ENCODE results near the gene SKAP1. TPM values are rescaled to one million over a fixed set of nuclear protein-coding genes. Genes with fewer than 3 reads are reported as not detected.
"Not testable (repeated sequence)": the region's sequence is repeated elsewhere in the genome, so short reads cannot be mapped to it uniquely, and the experiment has no call there.

Gene SKAP1
- total RNA-seq, 6 experiments from 2014 or later, result 4.5 to 51.0 (median 17.5) TPM

- no peaks in the 10 kb centered on the region for H3K27me3 ChIP-seq
- ATAC-seq (no peak), DNase-seq (no peak)
- no peaks in the 10 kb centered on the region for H3K36me3 ChIP-seq
- intact Hi-C loops (cut with DNase I), result no loop called here
- TF ChIP-seq POLR2A (IDR thresholded peaks at IDR 0.05), result no peak
- TF ChIP-seq, protein P1, sequence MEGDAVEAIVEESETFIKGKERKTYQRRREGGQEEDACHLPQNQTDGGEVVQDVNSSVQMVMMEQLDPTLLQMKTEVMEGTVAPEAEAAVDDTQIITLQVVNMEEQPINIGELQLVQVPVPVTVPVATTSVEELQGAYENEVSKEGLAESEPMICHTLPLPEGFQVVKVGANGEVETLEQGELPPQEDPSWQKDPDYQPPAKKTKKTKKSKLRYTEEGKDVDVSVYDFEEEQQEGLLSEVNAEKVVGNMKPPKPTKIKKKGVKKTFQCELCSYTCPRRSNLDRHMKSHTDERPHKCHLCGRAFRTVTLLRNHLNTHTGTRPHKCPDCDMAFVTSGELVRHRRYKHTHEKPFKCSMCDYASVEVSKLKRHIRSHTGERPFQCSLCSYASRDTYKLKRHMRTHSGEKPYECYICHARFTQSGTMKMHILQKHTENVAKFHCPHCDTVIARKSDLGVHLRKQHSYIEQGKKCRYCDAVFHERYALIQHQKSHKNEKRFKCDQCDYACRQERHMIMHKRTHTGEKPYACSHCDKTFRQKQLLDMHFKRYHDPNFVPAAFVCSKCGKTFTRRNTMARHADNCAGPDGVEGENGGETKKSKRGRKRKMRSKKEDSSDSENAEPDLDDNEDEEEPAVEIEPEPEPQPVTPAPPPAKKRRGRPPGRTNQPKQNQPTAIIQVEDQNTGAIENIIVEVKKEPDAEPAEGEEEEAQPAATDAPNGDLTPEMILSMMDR (IDR thresholded peaks at IDR 0.05), result no peak
- H3K9me3 ChIP-seq, result no peaks in the 10 kb centered on the region
- no peaks in the 10 kb centered on the region for H3K4me1 ChIP-seq
- no peak overlapping the region for H3K4me3 ChIP-seq
- no peak overlapping the region for H3K27ac ChIP-seq
Measured at GRCh38 chr17:48453447-48453846, 23.4 kb upstream of the SKAP1 start.

DNA sequence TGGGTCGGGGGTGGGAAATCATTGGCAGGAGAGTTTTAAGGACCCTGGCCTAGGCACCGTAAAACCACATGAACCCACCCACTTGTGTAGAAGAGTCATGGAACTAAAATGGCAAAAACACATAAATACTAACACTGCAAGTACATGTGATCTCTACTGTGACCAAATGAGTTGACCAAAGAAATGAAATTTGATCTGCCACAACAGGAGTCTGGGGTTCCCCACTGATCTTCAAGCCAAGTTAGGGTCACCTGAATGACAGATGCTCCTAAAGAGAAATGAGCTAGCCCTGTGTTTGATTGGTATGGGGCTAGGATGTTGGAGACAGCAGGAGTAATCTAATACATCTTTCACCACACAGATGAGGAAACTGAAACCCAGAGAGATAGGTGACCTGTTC lies 21.5 kb upstream of the SKAP1 start:
- ATAC-seq, result no peak
- no peak for DNase-seq
- WGBS (ENCODE audit: insufficient coverage, low coverage, low lambda C conversion rate, missing lambda C conversion rate), result 40% methylated on average over 2 of the region's 2 CpGs
- H3K4me1 ChIP-seq, result no peaks in the 10 kb centered on the region
- H3K9me3 ChIP-seq, result no peaks in the 10 kb centered on the region
- H3K4me3 ChIP-seq, result no peak overlapping the region
- TF ChIP-seq, protein P1 (IDR thresholded peaks at IDR 0.05), result no peak
- no peak for TF ChIP-seq POLR2A (IDR thresholded peaks at IDR 0.05)
- no peaks in the 10 kb centered on the region for H3K27me3 ChIP-seq
- H3K27ac ChIP-seq, result no peak overlapping the region
- intact Hi-C loops (cut with DNase I), result no loop called here
- H3K36me3 ChIP-seq, result no peaks in the 10 kb centered on the region

- H3K4me1 ChIP-seq; H3K36me3 ChIP-seq; DNase-seq; H3K9me3 ChIP-seq; H3K27me3 ChIP-seq; ATAC-seq; intact Hi-C loops (cut with DNase I); H3K27ac ChIP-seq; H3K4me3 ChIP-seq: not testable (repeated sequence)
- WGBS (ENCODE audit: insufficient coverage, low coverage, low lambda C conversion rate, missing lambda C conversion rate), result 59% methylated on average over 3 of the region's 3 CpGs
Measured at GRCh38 chr17:48449335-48449734, 19.3 kb upstream of the SKAP1 start.

DNA sequence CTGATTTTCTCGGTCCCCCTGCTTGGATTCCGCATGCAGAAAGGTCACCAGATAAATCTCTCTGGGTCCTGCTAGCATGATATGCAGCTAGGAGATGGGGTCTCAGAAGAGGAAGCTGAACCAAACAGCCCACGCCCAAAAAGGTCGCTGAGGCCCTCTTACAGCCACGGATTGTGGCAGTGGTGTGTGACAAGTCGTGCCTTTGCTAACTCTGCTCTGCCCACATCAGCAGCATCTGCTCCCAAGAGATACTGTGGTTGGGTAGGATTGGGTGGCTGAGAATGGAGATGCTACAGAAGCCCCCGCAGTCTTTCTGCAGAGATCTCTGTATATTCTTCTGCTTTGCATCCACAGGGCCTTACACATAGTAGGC lies 15.2 kb upstream of the SKAP1 start:
- H3K27me3 ChIP-seq, result no peaks in the 10 kb centered on the region
- H3K36me3 ChIP-seq, result no peaks in the 10 kb centered on the region
- DNase-seq, result no peak
- no peaks in the 10 kb centered on the region for H3K4me1 ChIP-seq
- no peaks in the 10 kb centered on the region for H3K9me3 ChIP-seq
- no peak overlapping the region for H3K4me3 ChIP-seq
- TF ChIP-seq, protein P1 (IDR thresholded peaks at IDR 0.05), result no peak
- TF ChIP-seq POLR2A (IDR thresholded peaks at IDR 0.05), result no peak
- intact Hi-C loops (cut with DNase I), result no loop called here
- no peak for ATAC-seq
- 71% methylated on average over 5 of the region's 7 CpGs for WGBS (ENCODE audit: insufficient coverage, low coverage, low lambda C conversion rate, missing lambda C conversion rate)
- H3K27ac ChIP-seq, result no peak overlapping the region

DNA sequence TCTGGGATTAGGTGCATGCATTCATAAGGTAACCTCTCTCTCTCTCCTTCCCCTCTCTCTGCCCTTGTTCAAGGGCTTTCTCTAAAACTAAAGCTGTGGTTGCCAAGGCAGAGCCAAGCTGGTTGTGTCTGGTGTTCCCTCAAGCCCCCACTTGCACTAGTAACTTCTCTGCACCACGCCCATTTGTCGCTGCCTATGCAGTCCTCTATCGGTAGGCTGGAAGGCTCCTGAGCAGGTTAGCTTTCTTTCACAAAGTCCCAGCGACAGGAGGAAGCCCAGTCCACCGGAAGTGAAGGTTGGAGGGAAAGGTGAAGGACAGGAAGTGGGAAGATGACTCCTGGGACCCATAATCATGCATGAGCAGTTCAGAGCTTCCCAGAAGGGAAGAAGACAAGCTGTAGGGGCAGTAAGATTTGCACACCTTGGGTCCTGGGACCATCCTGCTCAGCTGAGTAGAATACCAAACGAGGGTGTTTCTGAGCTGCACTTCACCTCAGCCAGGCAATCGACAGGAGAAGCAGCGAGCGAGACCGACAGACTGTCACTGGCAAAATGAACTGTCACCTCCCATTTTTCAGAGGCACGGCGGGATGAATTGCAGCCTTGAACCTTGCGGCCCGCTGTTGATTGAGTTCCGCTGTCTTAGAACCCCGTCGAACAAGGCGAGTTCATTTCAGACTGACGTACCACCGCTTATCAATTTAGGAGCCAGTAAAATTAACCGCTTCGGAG lies 14.7 kb upstream of the SKAP1 start:
- Histone ChIP-seq H3K4me3 (no peak overlapping the region), H3K36me3 (no peaks in the 10 kb centered on the region), H3K27ac (no peak overlapping the region), H3K9me3 (no peaks in the 10 kb centered on the region), H3K27me3 (no peaks in the 10 kb centered on the region), H3K4me1 (no peaks in the 10 kb centered on the region)
- WGBS (ENCODE audit: insufficient coverage, low coverage, low lambda C conversion rate, missing lambda C conversion rate), result 52% methylated on average over 16 of the region's 22 CpGs
- no peak for DNase-seq
- ATAC-seq, result no peak
- TF ChIP-seq POLR2A (IDR thresholded peaks at IDR 0.05), result no peak
- TF ChIP-seq, protein P1 (IDR thresholded peaks at IDR 0.05), result no peak
- intact Hi-C loops (cut with DNase I), result no loop called here
